IgD-negative memory B cell (primary cell): ENCODE results near the gene CYB5A. TPM values are rescaled to one million over a fixed set of nuclear protein-coding genes. Genes with fewer than 3 reads are reported as not detected.
A peak's percentile ranks its signal among the peaks of the same experiment; 100 is the strongest.
"Not testable (repeated sequence)": the region's sequence is repeated elsewhere in the genome, so short reads cannot be mapped to it uniquely, and the experiment has no call there.

Experiments
- H3K27ac Mint-ChIP-seq, 3 donors: one replicate each; pipeline ENCODE4 v1.8.0; 2020 to 2022; ENCODE audit warnings: mild to moderate bottlenecking in 3 of 3, mixed read lengths in 3 of 3, moderate library complexity in 1 of 3
- H3K27me3 Mint-ChIP-seq: one replicate; pipeline ENCODE4 v1.8.0; 2021; ENCODE audit warnings: mixed read lengths
- H3K36me3 Mint-ChIP-seq: one replicate; pipeline ENCODE4 v1.8.0; 2020; ENCODE audit warnings: mild to moderate bottlenecking, mixed read lengths
- H3K4me1 Mint-ChIP-seq, 3 donors: one replicate each; pipeline ENCODE4 v1.8.0; 2020 to 2022; ENCODE audit warnings: mixed read lengths in 3 of 3, mild to moderate bottlenecking in 1 of 3
- H3K4me3 Mint-ChIP-seq, 4 donors: one replicate each; pipeline ENCODE4 v1.8.0; 2020 to 2022; ENCODE audit warnings: mild to moderate bottlenecking in 4 of 4, mixed read lengths in 4 of 4, moderate library complexity in 3 of 4
- H3K9me3 Mint-ChIP-seq, 3 donors: one replicate each; pipeline ENCODE4 v1.8.0; 2020 to 2021; ENCODE audit warnings: mixed read lengths in 3 of 3, mild to moderate bottlenecking in 1 of 3
- polyA plus RNA-seq: library from polyadenylated mRNA; unstranded; fragments of 300-500 nt; fragmentation: Illumina TruSeq; gene quantifications from one replicate; pipeline ENCODE4 v1.2.3, GENCODE V29; 2021

The CYB5A gene
- polyA plus RNA-seq, 1 donor from 2014 or later = 61.4 TPM

- Mint-ChIP-seq H3K4me3 (peak overlapping the region in 1 of 4 donors; percentile 65), H3K27ac (peak overlapping the region in 1 of 3 donors; percentile 92), H3K9me3 (peaks cover 0 to 2% (median 0%) of the 10 kb centered on the region in 3 donors), H3K36me3 (no peaks in the 10 kb centered on the region), H3K27me3 (no peaks in the 10 kb centered on the region), H3K4me1 (peaks cover 6 to 26% (median 8%) of the 10 kb centered on the region in 3 donors)
Measured at GRCh38 chr18:74288041-74288440, 3.7 kb downstream of the CYB5A start.

GRCh38 chr18:74286856-74287255 lies 4.9 kb downstream of the CYB5A start:
- H3K27ac Mint-ChIP-seq = no peak overlapping the region
- peak overlapping the region in 1 of 4 donors; percentile 11 for H3K4me3 Mint-ChIP-seq
- H3K36me3 Mint-ChIP-seq = no peaks in the 10 kb centered on the region
- H3K9me3 Mint-ChIP-seq = no peaks in the 10 kb centered on the region
- H3K4me1 Mint-ChIP-seq = peaks cover 8 to 32% (median 11%) of the 10 kb centered on the region in 3 donors
- no peaks in the 10 kb centered on the region for H3K27me3 Mint-ChIP-seq

- H3K27me3 Mint-ChIP-seq = no peaks in the 10 kb centered on the region
- peak overlapping the region in 1 of 4 donors; percentile 14 for H3K4me3 Mint-ChIP-seq
- peaks cover 9 to 29% (median 11%) of the 10 kb centered on the region in 3 donors for H3K4me1 Mint-ChIP-seq
- H3K36me3 Mint-ChIP-seq = no peaks in the 10 kb centered on the region
- H3K27ac Mint-ChIP-seq = no peak overlapping the region
- no peaks in the 10 kb centered on the region for H3K9me3 Mint-ChIP-seq
Measured at GRCh38 chr18:74286106-74286855, 5.5 kb downstream of the CYB5A start.

GRCh38 chr18:74285583-74285982 lies 6.2 kb downstream of the CYB5A start:
- H3K9me3 Mint-ChIP-seq, H3K36me3 Mint-ChIP-seq, H3K4me3 Mint-ChIP-seq, H3K27me3 Mint-ChIP-seq, H3K27ac Mint-ChIP-seq: not testable (repeated sequence)
- H3K4me1 Mint-ChIP-seq = peaks cover 9 to 29% (median 11%) of the 10 kb centered on the region in 3 donors

- Mint-ChIP-seq H3K27me3 (no peaks in the 10 kb centered on the region), H3K36me3 (no peaks in the 10 kb centered on the region), H3K27ac (no peak overlapping the region), H3K4me3 (no peak overlapping the region), H3K9me3 (no peaks in the 10 kb centered on the region), H3K4me1 (peaks cover 8 to 27% (median 11%) of the 10 kb centered on the region in 3 donors)
Measured at GRCh38 chr18:74284980-74285355, 6.8 kb downstream of the CYB5A start.

DNA sequence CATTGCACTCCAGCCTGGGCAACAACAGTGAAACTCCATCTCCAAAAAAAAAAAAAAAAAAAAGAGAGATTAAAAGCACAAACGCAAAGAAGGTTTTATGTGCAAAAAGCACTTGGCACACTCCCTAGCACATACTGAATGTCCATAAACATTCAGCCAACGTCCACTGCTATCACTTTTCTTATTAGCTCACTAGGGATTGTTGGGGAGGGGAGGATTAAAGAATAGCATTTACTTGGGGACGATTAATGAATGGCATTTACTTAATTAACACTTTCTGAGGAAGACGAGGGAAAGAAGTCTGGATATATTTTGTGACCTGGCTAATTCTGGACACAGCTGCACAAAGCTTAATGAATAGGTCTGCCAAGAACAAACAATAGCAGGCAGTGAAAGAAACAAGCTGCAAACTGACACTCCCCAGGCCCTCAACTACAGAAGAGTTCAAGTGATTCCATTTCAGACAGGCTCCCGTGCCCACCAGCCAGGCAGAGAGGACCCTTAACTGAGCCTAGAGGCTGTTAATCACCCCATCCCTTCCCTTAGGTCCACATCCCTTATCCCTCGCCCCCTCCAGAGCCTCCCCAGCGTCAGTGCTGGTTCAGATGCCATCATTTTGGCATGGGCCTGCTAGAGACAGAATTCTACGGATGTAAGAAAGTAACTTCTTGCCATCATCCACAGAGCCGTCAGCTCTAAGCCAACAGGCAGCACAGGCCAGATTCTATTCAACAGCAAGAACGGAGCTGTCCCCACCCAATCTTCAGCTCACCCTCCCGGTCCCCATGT lies 7.4 kb downstream of the CYB5A start:
- Mint-ChIP-seq H3K9me3 (no peaks in the 10 kb centered on the region), H3K4me1 (peaks cover 8 to 26% (median 11%) of the 10 kb centered on the region in 3 donors)

GRCh38 chr18:74283646-74284045 lies 8.1 kb downstream of the CYB5A start:
- Mint-ChIP-seq H3K27me3 (no peaks in the 10 kb centered on the region), H3K27ac (no peak overlapping the region), H3K9me3 (no peaks in the 10 kb centered on the region), H3K4me1 (peaks cover 8 to 23% (median 11%) of the 10 kb centered on the region in 3 donors), H3K36me3 (no peaks in the 10 kb centered on the region), H3K4me3 (no peak overlapping the region)

More for the DNA sequence above, 7.4 kb downstream of the CYB5A start:
- H3K4me3 Mint-ChIP-seq = no peak overlapping the region
- H3K27me3 Mint-ChIP-seq = no peaks in the 10 kb centered on the region
- no peaks in the 10 kb centered on the region for H3K36me3 Mint-ChIP-seq
- no peak overlapping the region for H3K27ac Mint-ChIP-seq

DNA sequence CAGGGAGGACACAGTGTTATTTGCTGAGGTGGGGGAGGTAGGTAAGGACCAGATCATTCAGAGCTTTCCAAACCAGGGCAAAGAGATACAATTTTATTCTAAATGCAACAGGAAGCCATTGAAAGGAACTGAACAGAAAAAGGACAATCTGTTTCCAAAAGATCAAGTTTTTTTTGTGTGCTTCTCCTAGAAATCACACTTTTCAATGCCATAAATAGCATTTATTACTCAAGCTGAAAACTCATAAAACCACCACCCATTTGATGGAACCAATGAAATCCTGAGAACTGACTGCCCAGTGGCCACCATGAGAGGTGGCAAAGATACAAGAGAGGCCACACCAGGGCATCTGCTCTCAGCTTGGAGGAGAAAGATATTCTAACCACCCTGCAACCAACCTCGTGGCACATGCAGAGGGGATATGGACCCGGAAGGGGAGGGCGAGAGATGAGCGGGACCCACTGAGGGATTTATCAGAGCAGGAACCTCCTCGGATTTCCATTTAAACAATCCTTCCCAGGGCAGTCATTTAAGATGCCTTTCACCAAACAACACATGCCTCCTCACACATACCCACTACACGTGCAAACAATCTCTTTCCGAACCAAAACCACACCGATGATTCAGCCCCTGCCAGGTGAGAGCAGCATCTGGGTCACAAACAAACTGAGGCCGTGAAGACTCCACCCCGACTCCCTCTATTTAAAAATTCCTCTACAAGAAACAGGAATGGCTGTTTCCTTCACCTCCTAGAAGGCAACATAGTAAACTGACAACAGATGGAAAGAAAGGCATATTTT lies 8.8 kb downstream of the CYB5A start:
- no peaks in the 10 kb centered on the region for H3K27me3 Mint-ChIP-seq
- H3K9me3 Mint-ChIP-seq = no peaks in the 10 kb centered on the region
- H3K4me1 Mint-ChIP-seq = peaks cover 6 to 23% (median 8%) of the 10 kb centered on the region in 3 donors
- H3K27ac Mint-ChIP-seq = no peak overlapping the region
- no peak overlapping the region for H3K4me3 Mint-ChIP-seq
- peaks cover 2% of the 10 kb centered on the region for H3K36me3 Mint-ChIP-seq

DNA sequence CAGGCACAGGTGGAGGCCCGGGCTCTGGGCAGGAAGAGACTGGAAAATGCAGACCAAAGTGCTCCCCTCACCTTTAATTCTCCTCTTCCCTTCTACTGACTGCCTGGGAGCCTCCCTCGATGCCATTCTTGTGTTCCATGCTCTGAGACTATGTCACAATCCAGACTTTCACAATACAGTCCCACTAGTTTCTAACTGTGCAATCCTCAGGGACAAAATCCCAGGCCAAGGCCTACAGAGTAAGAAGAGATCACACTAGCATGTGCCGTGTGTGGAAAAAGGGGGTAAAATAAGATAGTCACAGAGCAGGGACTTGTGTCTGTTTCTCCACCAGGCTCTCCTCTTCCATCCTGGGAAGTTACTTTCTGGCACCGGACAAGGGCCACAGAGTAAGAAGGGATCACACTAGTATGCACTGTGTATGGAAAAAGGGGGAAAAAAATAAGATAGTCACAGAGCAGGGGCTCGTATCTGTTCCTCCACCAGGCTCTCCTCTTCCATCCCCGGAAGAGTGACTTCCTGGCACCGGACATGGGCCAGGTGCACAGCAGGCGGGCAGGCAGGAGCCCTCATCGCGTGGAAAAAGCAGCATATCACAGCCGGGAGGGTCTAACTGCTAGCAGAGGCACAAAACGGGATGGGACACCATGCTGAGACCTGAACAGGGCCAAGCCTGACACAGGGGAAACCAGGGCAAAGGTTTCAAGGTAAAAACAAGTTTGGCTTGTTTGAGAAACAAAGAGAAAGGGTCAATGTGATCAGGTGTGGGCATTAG lies 9.6 kb downstream of the CYB5A start:
- peak overlapping the region in 1 of 4 donors; percentile 55 for H3K4me3 Mint-ChIP-seq
- peaks cover 6 to 19% (median 6%) of the 10 kb centered on the region in 3 donors for H3K4me1 Mint-ChIP-seq
- H3K27ac Mint-ChIP-seq = no peak overlapping the region
- no peaks in the 10 kb centered on the region for H3K9me3 Mint-ChIP-seq
- no peaks in the 10 kb centered on the region for H3K27me3 Mint-ChIP-seq
- H3K36me3 Mint-ChIP-seq = peaks cover 8% of the 10 kb centered on the region

GRCh38 chr18:74281011-74281979 lies 10.5 kb downstream of the CYB5A start:
- peaks cover 6 to 16% (median 6%) of the 10 kb centered on the region in 3 donors for H3K4me1 Mint-ChIP-seq
- H3K27me3 Mint-ChIP-seq = no peaks in the 10 kb centered on the region
- no peaks in the 10 kb centered on the region for H3K9me3 Mint-ChIP-seq
- peak overlapping the region in 1 of 4 donors; percentile 3 for H3K4me3 Mint-ChIP-seq
- no peak overlapping the region for H3K27ac Mint-ChIP-seq
- peaks cover 8% of the 10 kb centered on the region for H3K36me3 Mint-ChIP-seq

DNA sequence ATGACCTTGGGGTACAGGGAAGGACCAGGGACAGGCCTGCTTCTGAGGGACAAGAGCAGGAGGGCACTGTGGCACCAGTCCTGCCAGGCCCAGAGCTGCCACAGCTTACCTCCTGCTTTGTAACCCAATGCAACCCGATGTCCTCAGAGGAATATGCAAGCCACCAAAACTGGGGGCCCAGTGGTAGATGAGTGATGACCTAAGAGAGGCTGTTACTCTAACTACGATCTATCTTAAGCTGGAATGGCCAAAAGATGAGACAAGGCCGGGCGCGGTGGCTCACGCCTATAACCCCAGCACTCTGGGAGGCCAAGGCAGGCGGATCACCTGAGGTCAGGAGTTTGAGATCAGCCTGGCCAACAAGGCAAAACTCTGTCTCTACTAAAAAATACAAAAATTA lies 12.8 kb downstream of the CYB5A start:
- Mint-ChIP-seq H3K4me1 (peaks cover 6 to 13% (median 6%) of the 10 kb centered on the region in 3 donors), H3K27ac (no peak overlapping the region), H3K36me3 (peaks cover 10% of the 10 kb centered on the region), H3K4me3 (no peak overlapping the region), H3K27me3 (no peaks in the 10 kb centered on the region), H3K9me3 (no peaks in the 10 kb centered on the region)

DNA sequence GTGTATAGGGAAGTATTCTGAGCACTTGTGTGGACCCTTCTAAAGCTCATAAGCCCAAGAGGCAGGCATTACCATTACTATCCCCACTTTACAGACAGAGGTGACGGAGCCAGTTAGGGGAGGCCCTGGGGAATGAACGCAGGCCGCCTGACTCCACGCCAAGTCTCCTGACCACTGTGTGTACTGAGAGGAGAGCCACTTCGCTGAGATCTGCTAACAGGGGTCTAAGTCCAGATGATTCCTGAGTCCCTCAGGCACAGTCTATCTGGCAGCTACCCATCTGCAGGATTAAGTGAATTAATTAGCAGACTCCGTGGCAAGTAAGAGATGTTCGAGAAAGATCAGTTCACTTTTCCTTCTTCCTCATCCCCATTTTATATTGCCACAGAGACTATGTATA lies 13.7 kb downstream of the CYB5A start:
- Mint-ChIP-seq H3K4me1 (peaks cover 4 to 11% (median 6%) of the 10 kb centered on the region in 3 donors), H3K9me3 (no peaks in the 10 kb centered on the region), H3K27me3 (no peaks in the 10 kb centered on the region), H3K36me3 (peaks cover 10% of the 10 kb centered on the region), H3K27ac (peak overlapping the region in 1 of 3 donors; percentile 35), H3K4me3 (no peak overlapping the region)

- H3K36me3 Mint-ChIP-seq = peaks cover 10% of the 10 kb centered on the region
- no peak overlapping the region for H3K4me3 Mint-ChIP-seq
- H3K9me3 Mint-ChIP-seq = no peaks in the 10 kb centered on the region
- H3K27ac Mint-ChIP-seq = no peak overlapping the region
- H3K4me1 Mint-ChIP-seq = peaks cover 0 to 4% (median 2%) of the 10 kb centered on the region in 3 donors
- H3K27me3 Mint-ChIP-seq = no peaks in the 10 kb centered on the region
Measured at GRCh38 chr18:74277296-74277695, 14.5 kb downstream of the CYB5A start.
